D721Med (cell line): ENCODE measurements around the gene PCYOX1L.

ENCODE experiments used
- DNase-seq: peaks from one replicate; pipeline ENCODE4 v3.0.0; 2011; ENCODE audit warnings: low spot score; ENCODE audit not compliant: insufficient read length
- FAIRE-seq: peaks from 2 replicates; lab custom pipeline; 2011; peaks lifted over from hg19 to GRCh38; lab: Jason Lieb, UNC
- CTCF ChIP-seq: IDR thresholded peaks from 2 replicates; pipeline ENCODE4 v1.5.1; 2012; ENCODE audit warnings: mild to moderate bottlenecking, control low read depth; ENCODE audit not compliant: insufficient read depth; ENCODE audit errors: missing control alignments

Gene PCYOX1L

GRCh38 chr5:149315753-149316152, 42.1 kb upstream of the PCYOX1L start:
- DNase-seq (no peak), FAIRE-seq (no peak)
- no peak for TF ChIP-seq CTCF

GRCh38 chr5:149317281-149318048, 40.4 kb upstream of the PCYOX1L start:
- DNase-seq, result peak; percentile 58
- FAIRE-seq, result peak; percentile 38

GRCh38 chr5:149319174-149319573, 38.7 kb upstream of the PCYOX1L start:
- TF ChIP-seq CTCF, result no peak
- FAIRE-seq (no peak), DNase-seq (no peak)

More at GRCh38 chr5:149317281-149318048, 40.4 kb upstream of the PCYOX1L start:
- TF ChIP-seq CTCF, result peak; percentile 91

- FAIRE-seq (no peak), DNase-seq (no peak)
- no peak for TF ChIP-seq CTCF
These were observed 37.0 kb upstream of the PCYOX1L start for GRCh38 chr5:149320791-149321330.

GRCh38 chr5:149322518-149322917, 35.3 kb upstream of the PCYOX1L start:
- no peak for TF ChIP-seq CTCF
- FAIRE-seq (no peak), DNase-seq (no peak)

- no peak for FAIRE-seq
- DNase-seq, result no peak
- no peak for TF ChIP-seq CTCF
These were observed 34.6 kb upstream of the PCYOX1L start for GRCh38 chr5:149323210-149323609.

GRCh38 chr5:149323621-149324205, 34.1 kb upstream of the PCYOX1L start:
- no peak for DNase-seq
- FAIRE-seq, result no peak
- no peak for TF ChIP-seq CTCF
